Activated CD8-positive, alpha-beta memory T cell treated with anti-CD3 and anti-CD28 coated beads, Interleukin-2, amount 10 ng/mL, durations not matched to agents 7 days and 5 days (primary cell): ENCODE data around the gene ADAM33. TPM values are rescaled to one million over a fixed set of nuclear protein-coding genes. Genes with fewer than 3 reads are reported as not detected.

Experiments used
- ATAC-seq: fragments of 150-1000 bp; cut with Tn5 transposase; one replicate; pipeline ENCODE4 v1.10.0; 2021; ENCODE audit warnings: moderate library complexity
- CTCF ChIA-PET: fragments of 350-600 bp; sonication (Branson Sonifier 250); formaldehyde crosslinking; loops from one replicate; lab custom pipeline; 2021; ENCODE audit warnings: antibody characterized with exemption; lab: Charles Lee
- DNase-seq: peaks from one replicate; pipeline ENCODE4 v3.0.0-alpha.2; 2020
- H3K27ac Mint-ChIP-seq: one replicate; pipeline ENCODE4 v1.8.0; 2021; ENCODE audit warnings: mild to moderate bottlenecking, mixed read lengths
- H3K27me3 Mint-ChIP-seq: one replicate; pipeline ENCODE4 v1.8.0; 2021; ENCODE audit warnings: mixed read lengths
- H3K36me3 Mint-ChIP-seq: one replicate; pipeline ENCODE4 v1.8.0; 2021; ENCODE audit warnings: mild to moderate bottlenecking, mixed read lengths
- H3K4me1 Mint-ChIP-seq: one replicate; pipeline ENCODE4 v1.8.0; 2021; ENCODE audit warnings: mixed read lengths
- H3K4me3 Mint-ChIP-seq: one replicate; pipeline ENCODE4 v1.8.0; 2021; ENCODE audit warnings: mild to moderate bottlenecking, moderate library complexity, mixed read lengths
- H3K9me3 Mint-ChIP-seq: one replicate; pipeline ENCODE4 v1.8.0; 2022; ENCODE audit warnings: low read depth, mixed read lengths
- total RNA-seq, 2 experiments: library from RNA; stranded (reverse); gene quantifications; one replicate each; pipeline ENCODE4 v1.2.3, GENCODE V29; 2021

The ADAM33 gene
- total RNA-seq, 2 experiments from 2014 or later, result not detected

GRCh38 chr20:3633913-3634478 is 47.8 kb downstream of the ADAM33 start:
- H3K27me3 Mint-ChIP-seq, result no peaks in the 10 kb centered on the region
- no peak overlapping the region for H3K4me3 Mint-ChIP-seq
- H3K9me3 Mint-ChIP-seq, result no peaks in the 10 kb centered on the region
- DNase-seq (no peak), ATAC-seq (no peak)
- CTCF ChIA-PET, result no interaction called here
- no peak overlapping the region for H3K27ac Mint-ChIP-seq
- no peaks in the 10 kb centered on the region for H3K36me3 Mint-ChIP-seq
- H3K4me1 Mint-ChIP-seq, result no peaks in the 10 kb centered on the region

GRCh38 chr20:3632311-3633004 is 49.4 kb downstream of the ADAM33 start:
- Mint-ChIP-seq H3K9me3 (no peaks in the 10 kb centered on the region), H3K27ac (no peak overlapping the region), H3K36me3 (no peaks in the 10 kb centered on the region), H3K27me3 (no peaks in the 10 kb centered on the region), H3K4me1 (no peaks in the 10 kb centered on the region), H3K4me3 (no peak overlapping the region)
- ATAC-seq (no peak), DNase-seq (no peak)
- CTCF ChIA-PET, result interaction anchor here (0.6 kb wide), 1 partner anchor 63 kb away, joined by 3 read pairs; no protein-coding TSS in a partner anchor

- Mint-ChIP-seq H3K36me3 (peaks cover 1% of the 10 kb centered on the region), H3K27me3 (no peaks in the 10 kb centered on the region), H3K4me3 (no peak overlapping the region), H3K27ac (no peak overlapping the region), H3K4me1 (no peaks in the 10 kb centered on the region), H3K9me3 (no peaks in the 10 kb centered on the region)
- CTCF ChIA-PET, result interaction anchor here (1.2 kb wide), 1 partner anchor 69 kb away, joined by 5 read pairs; no protein-coding TSS in a partner anchor
- no peak for ATAC-seq
- DNase-seq, result no peak
Measured at GRCh38 chr20:3631534-3631933, 50.3 kb downstream of the ADAM33 start.

- Mint-ChIP-seq H3K4me3 (no peak overlapping the region), H3K36me3 (peaks cover 1% of the 10 kb centered on the region), H3K27me3 (no peaks in the 10 kb centered on the region), H3K9me3 (no peaks in the 10 kb centered on the region), H3K27ac (no peak overlapping the region), H3K4me1 (no peaks in the 10 kb centered on the region)
- no peak for DNase-seq
- CTCF ChIA-PET, result interaction anchor here (1.2 to 1.6 kb wide), 3 partner anchors 46 to 73 kb away, joined by 3 to 9 read pairs (median 5); no protein-coding TSS in a partner anchor
- no peak for ATAC-seq
Measured at GRCh38 chr20:3630429-3630828, 51.4 kb downstream of the ADAM33 start.

GRCh38 chr20:3629893-3630292 is 51.9 kb downstream of the ADAM33 start:
- Mint-ChIP-seq H3K9me3 (no peaks in the 10 kb centered on the region), H3K4me1 (no peaks in the 10 kb centered on the region), H3K4me3 (no peak overlapping the region), H3K36me3 (peaks cover 1% of the 10 kb centered on the region), H3K27ac (no peak overlapping the region), H3K27me3 (no peaks in the 10 kb centered on the region)
- CTCF ChIA-PET, result interaction anchor here (1.2 to 1.6 kb wide), 2 partner anchors 47 to 72 kb away, joined by 3 to 9 read pairs; no protein-coding TSS in a partner anchor
- no peak for ATAC-seq
- no peak for DNase-seq

- no peak overlapping the region for H3K4me3 Mint-ChIP-seq
- H3K9me3 Mint-ChIP-seq, result no peaks in the 10 kb centered on the region
- CTCF ChIA-PET, result no interaction called here
- H3K27me3 Mint-ChIP-seq, result no peaks in the 10 kb centered on the region
- no peaks in the 10 kb centered on the region for H3K4me1 Mint-ChIP-seq
- H3K27ac Mint-ChIP-seq, result no peak overlapping the region
- no peak for ATAC-seq
- H3K36me3 Mint-ChIP-seq, result peaks cover 1% of the 10 kb centered on the region
- DNase-seq, result no peak
Measured at GRCh38 chr20:3628502-3629314, 53.1 kb downstream of the ADAM33 start.

- H3K9me3 Mint-ChIP-seq, result no peaks in the 10 kb centered on the region
- ATAC-seq (no peak), DNase-seq (no peak)
- peaks cover 1% of the 10 kb centered on the region for H3K36me3 Mint-ChIP-seq
- H3K4me3 Mint-ChIP-seq, result no peak overlapping the region
- no peaks in the 10 kb centered on the region for H3K27me3 Mint-ChIP-seq
- H3K27ac Mint-ChIP-seq, result no peak overlapping the region
- CTCF ChIA-PET, result no interaction called here
- H3K4me1 Mint-ChIP-seq, result no peaks in the 10 kb centered on the region
Measured at GRCh38 chr20:3627476-3627875, 54.3 kb downstream of the ADAM33 start.

GRCh38 chr20:3622406-3622805 is 59.4 kb downstream of the ADAM33 start:
- ATAC-seq, result no peak

GRCh38 chr20:3621111-3621510 is 60.7 kb downstream of the ADAM33 start:
- no peak overlapping the region for H3K4me3 Mint-ChIP-seq
- DNase-seq (no peak), ATAC-seq (no peak)
- H3K36me3 Mint-ChIP-seq, result no peaks in the 10 kb centered on the region
- H3K27ac Mint-ChIP-seq, result no peak overlapping the region
- H3K27me3 Mint-ChIP-seq, result no peaks in the 10 kb centered on the region
- CTCF ChIA-PET, result no interaction called here
- H3K4me1 Mint-ChIP-seq, result no peaks in the 10 kb centered on the region
- no peaks in the 10 kb centered on the region for H3K9me3 Mint-ChIP-seq

More at GRCh38 chr20:3622406-3622805, 59.4 kb downstream of the ADAM33 start:
- DNase-seq, result no peak
- no peaks in the 10 kb centered on the region for H3K4me1 Mint-ChIP-seq
- no peak overlapping the region for H3K27ac Mint-ChIP-seq
- no peaks in the 10 kb centered on the region for H3K9me3 Mint-ChIP-seq
- H3K4me3 Mint-ChIP-seq, result no peak overlapping the region
- CTCF ChIA-PET, result no interaction called here
- H3K27me3 Mint-ChIP-seq, result no peaks in the 10 kb centered on the region
- peaks cover 1% of the 10 kb centered on the region for H3K36me3 Mint-ChIP-seq

Other genes with a start within 250 kb of the ADAM33 start
- gene ATRN, start 211.0 kb downstream of the ADAM33 start, total RNA-seq, result 1 to 10 TPM; 8.1 to 9.0 TPM
- not detected for gene GFRA4, start 18.6 kb downstream of the ADAM33 start, total RNA-seq
- gene SIGLEC1, start 30.6 kb upstream of the ADAM33 start, total RNA-seq, result not detected
- not detected for gene HSPA12B, start 50.7 kb upstream of the ADAM33 start, total RNA-seq
- gene ADISSP, start 85.7 kb upstream of the ADAM33 start, total RNA-seq, result 10 to 100 TPM; 32.5 to 37.0 TPM
- under 1 TPM in 1 of 2 experiments, not detected in 1; 0.18 TPM for gene SPEF1, start 99.4 kb upstream of the ADAM33 start, total RNA-seq
- 10 to 100 TPM; 76.5 to 76.8 TPM for gene CENPB, start 104.7 kb upstream of the ADAM33 start, total RNA-seq
- gene CDC25B, start 114.3 kb upstream of the ADAM33 start, total RNA-seq, result 100 to 1,000 TPM; 194 to 312 TPM
- gene AP5S1, start 138.5 kb upstream of the ADAM33 start, total RNA-seq, result 10 to 100 TPM; 13.8 to 15.5 TPM
- gene MAVS, start 164.8 kb upstream of the ADAM33 start, total RNA-seq, result 10 to 100 TPM; 29.7 to 37.4 TPM
- 10 to 100 TPM; 77.3 to 82.3 TPM for gene PANK2, start 207.4 kb upstream of the ADAM33 start, total RNA-seq